K562 (cell line): ENCODE results near the gene DNAJC6. TPM values are rescaled to one million over a fixed set of nuclear protein-coding genes. Genes with fewer than 3 reads are reported as not detected.
A peak's percentile ranks its signal among the peaks of the same experiment; 100 is the strongest.

Experiments
- ATAC-seq: fragments of 200-7000 bp; cut with Tn5 transposase; 3 replicates; pipeline ENCODE4 v1.9.1; 2020; ENCODE audit warnings: moderate library complexity
- BruUV-seq: library from RNA; stranded (reverse); fragments of 400-500 nt; replicated peaks from 2 replicates; lab custom pipeline; 2021; lab: Mats Ljungman, UMichigan
- CTCF ChIA-PET: fragments of 300-600 bp; formaldehyde crosslinking; extraction: SDS; loops from one replicate; lab custom pipeline; 2021; ENCODE audit warnings: low intra/inter-chr PET ratio; lab: Yijun Ruan, JAX
- POLR2A ChIA-PET: fragments of 300-600, 350-650 bp; sonication (Branson Sonifier 250); formaldehyde crosslinking; extraction: SDS; loops from one replicate; lab custom pipeline; 2021; ENCODE audit warnings: antibody characterized with exemption, inconsistent platforms; lab: Yijun Ruan, JAX
- DNase-seq, 4 experiments: peaks; one replicate each; pipeline versions ENCODE4 v3.0.0 to v3.0.0-alpha.2; 2011 to 2018; ENCODE audit warnings: low spot score in 3 of 4, mixed read lengths in 3 of 4; ENCODE audit errors: extremely low read depth in 1 of 4
- FAIRE-seq: peaks from 2 replicates; lab custom pipeline; 2011; peaks lifted over from hg19 to GRCh38; lab: Jason Lieb, UNC
- H2AFZ ChIP-seq: 2 replicates; pipeline ENCODE4 v1.6.0; 2011; ENCODE audit warnings: low read depth, low read length, control low read depth, inconsistent platforms
- H3K27ac ChIP-seq: fragments of 200-600 bp; 3 replicates; pipeline ENCODE4 v1.8.0; 2011; ENCODE audit warnings: low read depth, mild to moderate bottlenecking, control low read depth, inconsistent platforms, low read length, moderate library complexity, mixed read lengths; ENCODE audit errors: extremely low read depth
- H3K27me3 ChIP-seq, 2 experiments: fragments of 300-600 bp in 1 of 2; 2 replicates in 1 of 2; 3 replicates in 1 of 2; pipeline versions ENCODE4 v1.6.0 to v1.8.0; 2011; ENCODE audit warnings: inconsistent platforms in 2 of 2, low read length in 2 of 2, mild to moderate bottlenecking in 1 of 2, mixed read lengths in 1 of 2, moderate library complexity in 1 of 2; ENCODE audit not compliant: control insufficient read depth in 2 of 2, insufficient read depth in 2 of 2
- H3K36me3 ChIP-seq: fragments of 300-600 bp; 3 replicates; pipeline ENCODE4 v1.8.0; 2011; ENCODE audit warnings: mild to moderate bottlenecking, low read length, inconsistent platforms; ENCODE audit not compliant: control insufficient read depth, insufficient read depth
- H3K4me1 ChIP-seq, 2 experiments: fragments of 200-600 bp in 1 of 2; replicated peaks in 1 of 2; 2 replicates in 1 of 2; 3 replicates in 1 of 2; pipeline versions ENCODE4 v1.5.1 to v1.8.0; 2011; ENCODE audit warnings: inconsistent platforms in 2 of 2, low read length in 2 of 2, mild to moderate bottlenecking in 1 of 2, mixed read lengths in 1 of 2, moderate library complexity in 1 of 2; ENCODE audit not compliant: control insufficient read depth in 2 of 2, insufficient read depth in 2 of 2
- H3K4me2 ChIP-seq: 2 replicates; pipeline ENCODE4 v1.6.1; 2011; ENCODE audit warnings: low read length, control low read depth, inconsistent platforms, mixed read lengths; ENCODE audit not compliant: insufficient read depth
- H3K4me3 ChIP-seq: fragments of 200-600 bp; sonication (generic), shearing (Covaris generic); 2 replicates; pipeline ENCODE4 v1.5.1; 2016; ENCODE audit warnings: control low read depth, inconsistent platforms
- H3K79me2 ChIP-seq: fragments of 200-600 bp; 3 replicates; pipeline ENCODE4 v1.8.0; 2011; ENCODE audit warnings: low read length, inconsistent platforms; ENCODE audit not compliant: control insufficient read depth, insufficient read depth
- H3K9ac ChIP-seq, 2 experiments: 2 replicates each; pipeline versions ENCODE4 v1.6.0 to v1.6.1; 2011; ENCODE audit warnings: low read depth in 2 of 2, low read length in 2 of 2, control low read depth in 1 of 2, inconsistent platforms in 1 of 2, mild to moderate bottlenecking in 1 of 2, mixed read lengths in 1 of 2; ENCODE audit not compliant: insufficient read depth in 1 of 2
- H3K9me1 ChIP-seq: one replicate; pipeline ENCODE4 v1.6.0; 2011; ENCODE audit warnings: inconsistent platforms, mild to moderate bottlenecking, low read length, moderate library complexity; ENCODE audit not compliant: control insufficient read depth, insufficient read depth
- H3K9me3 ChIP-seq: replicated peaks from 2 replicates; pipeline ENCODE4 v1.5.1; 2011; ENCODE audit warnings: low read depth, low read length, inconsistent platforms; ENCODE audit not compliant: control insufficient read depth, insufficient read depth
- H4K20me1 ChIP-seq: replicated peaks from 2 replicates; pipeline ENCODE4 v1.6.1; 2011; ENCODE audit warnings: low read length, inconsistent platforms, mixed read lengths; ENCODE audit not compliant: control insufficient read depth, insufficient read depth
- ATF7 ChIP-seq: fragments of 450-650 bp; IDR thresholded peaks from 2 replicates; pipeline ENCODE4 v1.7.1; 2014; ENCODE audit warnings: mild to moderate bottlenecking, moderate library complexity
- CBFA2T3 ChIP-seq: fragments of 450-650 bp; IDR thresholded peaks from 2 replicates; pipeline ENCODE4 v1.6.1; 2017
- CHD4 ChIP-seq: fragments of 200-600 bp; sonication (generic); IDR thresholded peaks from 3 replicates; pipeline ENCODE4 v1.6.1; 2012; ENCODE audit warnings: low read depth, mild to moderate bottlenecking, mixed read lengths, low read length, inconsistent platforms; ENCODE audit not compliant: insufficient read depth, insufficient replicate concordance, poor library complexity, severe bottlenecking
- JUND ChIP-seq, 2 experiments: IDR thresholded peaks; 2 replicates in 1 of 2; 3 replicates in 1 of 2; pipeline ENCODE4 v1.6.1; 2011; ENCODE audit warnings: borderline replicate concordance in 2 of 2, low read depth in 2 of 2, low read length in 2 of 2, improper control_type of control experiment in 1 of 2, missing biosample characterization in 1 of 2, missing genetic modification characterization in 1 of 2, missing genetic modification reagents in 1 of 2
- KDM4B ChIP-seq, 2 experiments: fragments of 450-650 bp in 1 of 2; sonication (generic) in 1 of 2; IDR thresholded peaks; 2 replicates each; pipeline ENCODE4 v1.6.1; 2016 to 2017; ENCODE audit warnings: borderline replicate concordance in 2 of 2, antibody characterized with exemption in 1 of 2, low read depth in 1 of 2, mild to moderate bottlenecking in 1 of 2
- MAZ ChIP-seq, 2 experiments: fragments of 450-650 bp in 1 of 2; sonication (generic) in 1 of 2; formaldehyde crosslinking; IDR thresholded peaks in 1 of 2; conservative IDR thresholded peaks in 1 of 2; 2 replicates each; pipeline versions ENCODE4 v1.4.0 to v1.5.0; 2020; ENCODE audit warnings: mild to moderate bottlenecking in 1 of 2, missing genetic modification reagents in 1 of 2
- NFXL1 ChIP-seq: fragments of 450-650 bp; formaldehyde crosslinking; IDR thresholded peaks from 2 replicates; pipeline ENCODE4 v1.4.0; 2021; ENCODE audit warnings: mild to moderate bottlenecking
- ZBTB17 ChIP-seq: fragments of 450-650 bp; formaldehyde crosslinking; IDR thresholded peaks from 2 replicates; pipeline ENCODE4 v1.4.0; 2020; ENCODE audit warnings: mild to moderate bottlenecking
- ZFX ChIP-seq: sonication (generic); formaldehyde crosslinking; IDR thresholded peaks from 2 replicates; pipeline ENCODE4 v1.8.0; 2022; ENCODE audit warnings: mild to moderate bottlenecking, missing genetic modification reagents, moderate library complexity
- ZNF384 ChIP-seq: IDR thresholded peaks from 2 replicates; pipeline ENCODE4 v1.6.1; 2012; ENCODE audit warnings: low read depth, low read length, improper control_type of control experiment
- ZNF395 ChIP-seq: fragments of 200-800 bp; sonication (Bioruptor generic); IDR thresholded peaks from 2 replicates; pipeline ENCODE4 v1.6.1; 2017; ENCODE audit warnings: missing genetic modification characterization, missing compliant biosample characterization
- ZNF668 ChIP-seq: fragments of 250-450 bp; sonication (Bioruptor Pico); IDR thresholded peaks from 2 replicates; pipeline ENCODE4 v1.8.0; 2022; ENCODE audit warnings: mild to moderate bottlenecking, inconsistent platforms
- WGBS: fragments of 100-300 bp; shearing (Covaris generic); methylation state at CpG from one replicate; pipeline ENCODE4 v1.1.6; 2016; ENCODE audit warnings: low coverage, mixed read lengths; ENCODE audit not compliant: insufficient coverage; ENCODE audit errors: missing lambda C conversion rate; 5-methylcytosine and 5-hydroxymethylcytosine counted together
- in situ Hi-C: fragments of 300-500 bp; cut with MboI; formaldehyde crosslinking; loops from 4 replicates; pipeline ENCODE4 v1.15.0; 2018; ENCODE audit warnings: inconsistent platforms, mixed read lengths
- intact Hi-C: fragments of 100-400 bp; cut with micrococcal nuclease; formaldehyde crosslinking; loops from 2 replicates; pipeline ENCODE4 v1.14.2; 2022
- polyA plus RNA-seq, 8 experiments: library from polyadenylated mRNA; depleted of rRNA in 4 of 8; stranded (reverse) in 5 of 8; unstranded in 3 of 8; fragments of >200 nt; fragmentation: Nextera tagmentation in 2 of 8; fragmentation: Illumina TruSeq in 1 of 8; extraction: Ambion mirVana in 2 of 8; extraction: Trizol in 1 of 8; gene quantifications; 2 replicates each; pipeline versions ENCODE4 v1.2.1 to v1.2.3, GENCODE V29; 2011 to 2014; ENCODE audit warnings: inconsistent platforms in 1 of 8, missing spikeins in 1 of 8
- total RNA-seq, 7 experiments: library from RNA; depleted of rRNA in 6 of 7; stranded (reverse); fragments of >200 nt in 6 of 7; fragmentation: Illumina TruSeq in 2 of 7; extraction: Trizol in 2 of 7; gene quantifications; 2 replicates each; pipeline versions ENCODE4 v1.2.1 to v1.2.3, GENCODE V29; 2011 to 2021; ENCODE audit warnings: low replicate concordance in 1 of 7
- TF ChIP-seq, protein P1 (sequence below): fragments of 450-650 bp; IDR thresholded peaks from 2 replicates; pipeline ENCODE4 v1.6.1; 2016; ENCODE audit warnings: mild to moderate bottlenecking
- TF ChIP-seq, protein P2 (sequence below): sonication (generic); formaldehyde crosslinking; IDR thresholded peaks from 2 replicates; pipeline ENCODE4 v1.8.0; 2022; ENCODE audit warnings: missing genetic modification reagents, mild to moderate bottlenecking, borderline replicate concordance

Gene DNAJC6
- total and polyA plus RNA-seq, 9 of the 15 experiments (the other 6 are each of a cell fraction or from before 2014, with no cell fraction given): 6.7 to 78.7 (median 28.0) TPM

DNA sequence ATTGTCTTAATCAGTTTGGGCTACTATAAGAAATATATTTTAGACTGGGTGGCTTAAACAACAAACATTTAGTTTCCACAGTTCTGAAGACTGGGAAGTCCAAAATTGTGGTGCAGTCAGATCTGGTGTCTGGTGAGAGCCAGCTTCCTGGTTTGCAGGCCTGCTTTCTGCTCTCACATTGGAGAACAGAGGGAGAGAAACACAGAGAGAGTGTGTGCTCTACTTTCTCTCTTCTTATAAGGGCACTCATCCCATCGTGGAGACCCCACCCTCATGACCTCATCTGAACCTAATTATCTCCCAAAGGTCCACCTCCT, 115.2 kb downstream of the DNAJC6 start:
- Histone ChIP-seq H3K4me1 (peaks cover 13 to 40% of the 10 kb centered on the region in 2 experiments), H3K4me3 (peak overlapping the region; percentile 83; the same call in 1 of the 2 replicates), H3K27me3 (no peaks in the 10 kb centered on the region), H3K36me3 (peaks cover 61% of the 10 kb centered on the region), H3K27ac (peak overlapping the region; percentile 61), H3K9me1 (no peaks in the 10 kb centered on the region), H4K20me1 (peaks cover 3% of the 10 kb centered on the region; the same call in 1 of the 2 replicates), H2AFZ (no peak overlapping the region), H3K9ac (peak overlapping the region in 1 of 2 experiments; percentile 41; a peak in 1 of 4 replicates), H3K79me2 (peaks cover 80% of the 10 kb centered on the region), H3K9me3 (no peaks in the 10 kb centered on the region), H3K4me2 (peak overlapping the region; percentile 52)
- POLR2A ChIA-PET: interaction anchor here (0.7 kb wide), 1 partner anchor 197 kb away, joined by 3 read pairs; no protein-coding TSS in a partner anchor
- ATAC-seq: no peak
- intact Hi-C loops (loop anchor here (5.0 kb wide), 3 partner anchors 53 to 357 kb away; no protein-coding TSS in a partner anchor), in situ Hi-C loops (loop anchor here (10.0 kb wide), 1 partner anchor 360 kb away; no protein-coding TSS in a partner anchor)
- TF ChIP-seq ZNF668 (CRISPR knock-in tag) (no peak), ZFX (CRISPR knock-in tag) (0 out of 2 replicates have a peak, but pooled peaks have one; percentile 25), ATF7 (0 out of 2 replicates have a peak, but pooled peaks have one; percentile 30), ZNF395 (no peak), NFXL1 (CRISPR knock-in tag) (no peak), ZNF384 (no peak), KDM4B (IDR thresholded peaks at IDR 0.05; ENCODE audit: borderline replicate concordance in 2 of 2, low read depth in 1 of 2) (no peak), ZBTB17 (CRISPR knock-in tag) (no peak), CBFA2T3 (no peak), JUND (IDR thresholded peaks at IDR 0.05; ENCODE audit: borderline replicate concordance, low read depth, low read length) (peak; percentile 27; the same call in 1 of the 2 replicates), JUND (tag; IDR thresholded peaks at IDR 0.05; ENCODE audit: borderline replicate concordance, low read depth, low read length) (no peak; the same call in 2 of the 3 replicates), CHD4 (no peak), MAZ (CRISPR knock-in tag; conservative IDR thresholded peaks at IDR 0.05 in 1 of 2, IDR thresholded peaks at IDR 0.05 in 1 of 2) (no peak)
- TF ChIP-seq, protein P1, sequence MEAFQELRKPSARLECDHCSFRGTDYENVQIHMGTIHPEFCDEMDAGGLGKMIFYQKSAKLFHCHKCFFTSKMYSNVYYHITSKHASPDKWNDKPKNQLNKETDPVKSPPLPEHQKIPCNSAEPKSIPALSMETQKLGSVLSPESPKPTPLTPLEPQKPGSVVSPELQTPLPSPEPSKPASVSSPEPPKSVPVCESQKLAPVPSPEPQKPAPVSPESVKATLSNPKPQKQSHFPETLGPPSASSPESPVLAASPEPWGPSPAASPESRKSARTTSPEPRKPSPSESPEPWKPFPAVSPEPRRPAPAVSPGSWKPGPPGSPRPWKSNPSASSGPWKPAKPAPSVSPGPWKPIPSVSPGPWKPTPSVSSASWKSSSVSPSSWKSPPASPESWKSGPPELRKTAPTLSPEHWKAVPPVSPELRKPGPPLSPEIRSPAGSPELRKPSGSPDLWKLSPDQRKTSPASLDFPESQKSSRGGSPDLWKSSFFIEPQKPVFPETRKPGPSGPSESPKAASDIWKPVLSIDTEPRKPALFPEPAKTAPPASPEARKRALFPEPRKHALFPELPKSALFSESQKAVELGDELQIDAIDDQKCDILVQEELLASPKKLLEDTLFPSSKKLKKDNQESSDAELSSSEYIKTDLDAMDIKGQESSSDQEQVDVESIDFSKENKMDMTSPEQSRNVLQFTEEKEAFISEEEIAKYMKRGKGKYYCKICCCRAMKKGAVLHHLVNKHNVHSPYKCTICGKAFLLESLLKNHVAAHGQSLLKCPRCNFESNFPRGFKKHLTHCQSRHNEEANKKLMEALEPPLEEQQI: no peak
- TF ChIP-seq, protein P2, sequence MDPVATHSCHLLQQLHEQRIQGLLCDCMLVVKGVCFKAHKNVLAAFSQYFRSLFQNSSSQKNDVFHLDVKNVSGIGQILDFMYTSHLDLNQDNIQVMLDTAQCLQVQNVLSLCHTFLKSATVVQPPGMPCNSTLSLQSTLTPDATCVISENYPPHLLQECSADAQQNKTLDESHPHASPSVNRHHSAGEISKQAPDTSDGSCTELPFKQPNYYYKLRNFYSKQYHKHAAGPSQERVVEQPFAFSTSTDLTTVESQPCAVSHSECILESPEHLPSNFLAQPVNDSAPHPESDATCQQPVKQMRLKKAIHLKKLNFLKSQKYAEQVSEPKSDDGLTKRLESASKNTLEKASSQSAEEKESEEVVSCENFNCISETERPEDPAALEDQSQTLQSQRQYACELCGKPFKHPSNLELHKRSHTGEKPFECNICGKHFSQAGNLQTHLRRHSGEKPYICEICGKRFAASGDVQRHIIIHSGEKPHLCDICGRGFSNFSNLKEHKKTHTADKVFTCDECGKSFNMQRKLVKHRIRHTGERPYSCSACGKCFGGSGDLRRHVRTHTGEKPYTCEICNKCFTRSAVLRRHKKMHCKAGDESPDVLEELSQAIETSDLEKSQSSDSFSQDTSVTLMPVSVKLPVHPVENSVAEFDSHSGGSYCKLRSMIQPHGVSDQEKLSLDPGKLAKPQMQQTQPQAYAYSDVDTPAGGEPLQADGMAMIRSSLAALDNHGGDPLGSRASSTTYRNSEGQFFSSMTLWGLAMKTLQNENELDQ (CRISPR knock-in tag): no peak
- BruUV-seq: no TSS peak
- CTCF ChIA-PET: no interaction called here
- DNase-seq: no peak
- WGBS: 0% methylated on average over 1 of the region's 1 CpG
- FAIRE-seq: no peak
